Muscle layer of colon (tissue), 2 donors: ENCODE measurements around the gene ASAP2.

Experiments used
- H3K27ac ChIP-seq: one replicate; pipeline ENCODE4 v1.7.0; 2013; ENCODE audit warnings: low read depth, mild to moderate bottlenecking, low read length, moderate library complexity
- H3K27me3 ChIP-seq, 2 donors: one replicate each; pipeline ENCODE4 v1.7.0; 2013; ENCODE audit warnings: low read length in 2 of 2, mild to moderate bottlenecking in 2 of 2; ENCODE audit not compliant: insufficient read depth in 2 of 2, control insufficient read depth in 1 of 2
- H3K36me3 ChIP-seq: one replicate; pipeline ENCODE4 v1.7.0; 2013; ENCODE audit warnings: mild to moderate bottlenecking, low read length; ENCODE audit not compliant: insufficient read depth
- H3K4me1 ChIP-seq: one replicate; pipeline ENCODE4 v1.7.0; 2013; ENCODE audit warnings: mild to moderate bottlenecking, low read length; ENCODE audit not compliant: insufficient read depth
- H3K4me3 ChIP-seq, 2 donors: one replicate each; pipeline ENCODE4 v1.7.0; 2013; ENCODE audit warnings: low read length in 2 of 2, low read depth in 1 of 2, mild to moderate bottlenecking in 1 of 2, moderate library complexity in 1 of 2
- H3K9ac ChIP-seq: one replicate; pipeline ENCODE4 v1.7.0; 2013; ENCODE audit warnings: low read length
- H3K9me3 ChIP-seq: one replicate; pipeline ENCODE4 v1.7.0; 2013; ENCODE audit warnings: mild to moderate bottlenecking, low read length
- donor health status: abdominal sarcoma.
- donor health status: Adenocarcinoma of cecum.

The ASAP2 gene

DNA sequence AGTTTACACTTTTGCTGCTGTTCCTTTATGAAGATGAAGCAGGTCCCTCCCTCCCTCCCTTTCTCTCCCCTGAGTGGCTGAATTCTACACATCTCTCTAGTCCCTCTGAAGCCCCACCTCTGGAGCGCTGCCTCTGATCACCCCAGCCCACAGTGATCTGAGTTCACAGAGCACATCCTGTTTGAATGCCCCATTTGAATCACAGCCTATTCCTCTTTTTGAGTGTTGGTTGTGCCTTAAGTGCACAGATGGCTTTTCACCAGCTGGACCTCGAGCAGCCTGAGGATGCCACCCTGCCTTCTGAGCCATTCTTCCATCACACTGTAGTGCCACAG, 129.6 kb downstream of the ASAP2 start:
- Histone ChIP-seq H3K36me3 (peaks cover 10% of the 10 kb centered on the region), H3K27me3 (no peaks in the 10 kb centered on the region), H3K9me3 (no peaks in the 10 kb centered on the region), H3K27ac (no peak overlapping the region), H3K4me1 (peaks cover 17% of the 10 kb centered on the region), H3K9ac (no peak overlapping the region), H3K4me3 (no peak overlapping the region)

DNA sequence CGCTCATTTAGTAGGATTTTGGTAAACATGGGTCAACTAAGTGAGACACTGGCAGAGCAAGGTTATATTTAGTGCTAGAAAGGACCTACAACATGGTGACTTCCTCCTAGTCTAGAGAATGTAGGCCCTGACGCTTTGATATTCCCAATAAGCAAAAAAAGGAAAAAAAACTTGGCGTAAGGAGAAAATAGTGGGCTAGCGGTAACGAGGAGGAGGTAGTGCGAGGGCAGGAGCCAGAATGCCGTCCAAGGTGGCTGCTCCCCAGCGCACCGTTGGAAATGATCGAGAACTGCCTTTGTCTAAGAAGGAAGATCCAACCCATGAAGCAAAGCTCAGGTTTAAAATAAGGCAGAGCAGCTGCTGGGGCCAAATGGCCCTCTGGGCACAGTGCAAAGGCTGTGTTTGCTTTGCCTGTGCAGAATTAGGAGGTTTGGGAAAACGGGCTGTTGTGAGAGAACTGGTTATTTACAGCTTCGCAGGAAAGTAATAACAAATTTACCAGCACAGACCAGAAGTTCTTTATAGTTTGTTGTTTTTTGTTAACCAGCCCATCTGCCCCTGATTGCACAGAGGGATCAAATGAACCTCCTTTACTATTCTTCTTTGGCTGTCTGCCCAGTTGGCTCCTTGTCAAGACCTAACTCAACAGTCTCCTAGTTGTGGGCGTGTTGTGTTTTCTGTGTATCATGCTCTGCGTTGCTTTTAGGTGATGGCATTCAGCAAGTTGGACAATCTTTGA, 130.1 kb downstream of the ASAP2 start:
- Histone ChIP-seq H3K9me3 (no peaks in the 10 kb centered on the region), H3K9ac (no peak overlapping the region), H3K36me3 (peaks cover 15% of the 10 kb centered on the region), H3K4me1 (peaks cover 17% of the 10 kb centered on the region), H3K27ac (no peak overlapping the region), H3K27me3 (no peaks in the 10 kb centered on the region), H3K4me3 (no peak overlapping the region)

DNA sequence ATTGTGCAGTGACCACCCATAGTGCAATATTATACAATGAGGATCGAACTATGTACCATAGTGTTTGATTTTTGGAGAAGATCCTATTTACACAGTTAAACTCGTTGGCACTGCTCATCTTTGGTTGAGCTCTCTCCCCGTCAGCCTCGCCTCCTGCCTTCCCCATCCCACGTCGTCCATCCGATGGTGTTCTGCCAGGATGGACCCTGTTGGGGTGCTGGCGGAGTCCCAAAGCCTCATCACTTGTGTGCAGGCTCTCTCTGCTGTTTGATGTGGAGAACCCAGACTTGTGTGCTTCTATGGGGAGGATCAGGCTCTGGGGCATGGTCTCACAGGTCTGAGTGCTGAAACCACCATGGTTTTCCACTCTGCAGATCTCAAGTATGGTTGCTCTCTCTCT, 131.3 kb downstream of the ASAP2 start:
- Histone ChIP-seq H3K36me3 (peaks cover 23% of the 10 kb centered on the region), H3K27ac (no peak overlapping the region), H3K4me3 (no peak overlapping the region)

DNA sequence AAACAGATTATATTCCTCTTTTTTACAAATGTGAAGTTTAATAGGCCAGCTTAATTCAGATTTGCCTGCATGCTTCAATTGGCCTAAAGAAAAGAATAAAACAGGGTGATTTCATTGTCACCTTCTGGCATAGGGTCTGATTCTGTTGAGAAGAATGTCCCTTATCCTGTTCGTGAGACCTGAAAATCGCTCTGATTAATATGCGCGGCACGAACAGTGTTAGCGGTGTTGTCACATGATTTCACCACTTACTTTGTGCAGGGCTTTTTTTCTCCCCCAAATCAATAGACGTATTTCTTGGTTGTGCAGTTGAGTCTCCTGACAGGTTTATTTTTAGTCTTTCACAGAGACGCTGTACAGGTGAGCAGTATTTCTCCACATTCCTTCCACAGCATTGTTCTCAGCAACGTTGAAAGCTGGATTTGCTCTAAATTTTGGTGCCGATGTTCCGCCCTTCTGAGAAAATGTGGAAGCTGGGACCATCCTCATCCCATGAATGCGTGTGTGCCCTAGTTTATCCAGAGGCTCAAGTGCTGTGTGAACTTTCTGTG, 134.8 kb downstream of the ASAP2 start:
- Histone ChIP-seq H3K9ac (no peak overlapping the region), H3K4me1 (peaks cover 14% of the 10 kb centered on the region), H3K36me3 (peaks cover 30% of the 10 kb centered on the region), H3K4me3 (no peak overlapping the region), H3K27me3 (no peaks in the 10 kb centered on the region), H3K27ac (no peak overlapping the region), H3K9me3 (no peaks in the 10 kb centered on the region)

More for the DNA sequence above, 131.3 kb downstream of the ASAP2 start:
- H3K9me3 ChIP-seq = no peaks in the 10 kb centered on the region
- peaks cover 17% of the 10 kb centered on the region for H3K4me1 ChIP-seq
- H3K27me3 ChIP-seq = no peaks in the 10 kb centered on the region
- H3K9ac ChIP-seq = no peak overlapping the region

DNA sequence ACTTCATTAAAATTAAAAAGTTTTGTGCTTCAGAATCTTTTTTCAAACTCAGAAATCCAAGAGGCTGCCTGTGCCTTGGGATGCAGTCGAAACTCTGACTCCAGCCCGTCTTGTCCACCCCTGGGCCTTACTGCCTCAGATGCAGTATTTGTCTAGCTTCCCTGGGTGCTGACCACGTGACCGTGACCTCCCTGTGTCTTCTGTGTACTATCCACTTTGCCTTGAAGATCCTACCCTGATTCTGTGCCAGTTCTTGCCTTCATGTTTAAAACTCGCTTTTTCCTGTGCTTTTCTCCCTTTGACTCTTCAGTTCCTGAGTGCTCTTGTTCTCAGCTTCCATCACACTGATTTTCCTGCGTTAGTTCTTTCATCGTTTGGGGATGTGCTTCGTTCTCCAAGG, 136.0 kb downstream of the ASAP2 start:
- Histone ChIP-seq H3K9ac (no peak overlapping the region), H3K9me3 (no peaks in the 10 kb centered on the region), H3K4me1 (peaks cover 6% of the 10 kb centered on the region), H3K36me3 (peaks cover 30% of the 10 kb centered on the region), H3K4me3 (no peak overlapping the region), H3K27ac (no peak overlapping the region), H3K27me3 (no peaks in the 10 kb centered on the region)

DNA sequence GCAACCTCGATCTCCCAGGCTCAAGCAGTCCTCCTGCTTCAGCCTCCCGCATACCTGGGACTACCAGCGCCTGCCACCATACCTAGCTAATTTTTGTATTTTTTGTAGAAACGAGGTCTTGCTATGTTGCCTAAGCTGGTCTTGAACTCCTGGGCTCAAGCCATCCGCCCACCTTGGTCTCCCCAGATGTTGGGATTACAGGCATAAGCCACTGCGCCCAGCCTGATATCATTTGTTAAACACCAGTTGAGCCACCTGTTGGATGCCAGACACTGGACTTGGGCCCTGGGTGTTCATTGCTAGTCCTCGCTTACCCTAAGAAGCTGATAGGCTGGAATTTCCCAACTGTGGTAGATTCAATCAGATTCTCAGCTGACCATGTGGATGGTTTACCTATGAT, 136.9 kb downstream of the ASAP2 start:
- Histone ChIP-seq H3K27ac (no peak overlapping the region), H3K27me3 (no peaks in the 10 kb centered on the region), H3K36me3 (peaks cover 30% of the 10 kb centered on the region), H3K9ac (no peak overlapping the region), H3K9me3 (no peaks in the 10 kb centered on the region), H3K4me1 (peaks cover 5% of the 10 kb centered on the region), H3K4me3 (no peak overlapping the region)

DNA sequence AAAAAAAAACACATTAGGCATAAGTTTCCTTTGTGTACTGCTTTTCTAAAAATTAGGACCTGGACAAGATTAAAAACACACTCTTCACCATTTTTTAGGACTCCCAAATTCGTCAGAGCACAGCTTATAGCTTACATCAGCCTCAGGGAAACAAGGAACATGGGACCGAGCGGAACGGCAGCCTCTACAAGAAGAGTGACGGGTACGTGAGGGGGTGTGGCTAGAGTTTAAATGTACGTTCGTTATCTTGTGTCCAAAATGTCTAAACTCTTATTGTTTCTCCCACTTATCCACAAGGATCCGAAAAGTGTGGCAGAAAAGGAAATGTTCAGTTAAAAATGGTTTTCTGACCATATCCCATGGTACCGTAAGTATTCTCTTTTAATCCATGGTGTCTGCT, 137.8 kb downstream of the ASAP2 start:
- Histone ChIP-seq H3K36me3 (peaks cover 30% of the 10 kb centered on the region), H3K4me3 (no peak overlapping the region), H3K4me1 (peaks cover 5% of the 10 kb centered on the region), H3K9me3 (no peaks in the 10 kb centered on the region), H3K9ac (no peak overlapping the region), H3K27me3 (no peaks in the 10 kb centered on the region), H3K27ac (no peak overlapping the region)

DNA sequence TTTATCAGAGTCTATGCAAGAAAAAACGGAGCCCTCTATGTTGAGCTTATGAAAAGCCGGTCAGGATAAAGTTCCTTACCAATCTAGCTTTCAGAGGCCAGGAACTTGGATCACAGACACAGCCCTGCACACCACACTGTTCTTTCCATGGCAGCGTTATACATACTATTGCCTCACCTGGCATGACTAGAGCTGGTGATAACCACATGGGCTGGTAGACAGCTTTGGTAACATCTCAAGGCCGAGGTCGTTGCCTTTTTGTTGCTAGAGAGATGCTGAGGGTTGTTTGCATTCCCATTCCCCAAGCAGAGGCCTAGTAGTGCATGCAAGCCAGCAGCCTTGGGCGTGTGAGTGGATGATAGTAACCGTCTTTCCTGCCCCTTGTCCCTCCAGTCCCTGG, 138.7 kb downstream of the ASAP2 start:
- no peak overlapping the region for H3K27ac ChIP-seq
- peaks cover 5% of the 10 kb centered on the region for H3K4me1 ChIP-seq
- no peaks in the 10 kb centered on the region for H3K9me3 ChIP-seq
- no peak overlapping the region for H3K9ac ChIP-seq
- no peak overlapping the region for H3K4me3 ChIP-seq
- H3K27me3 ChIP-seq = no peaks in the 10 kb centered on the region
- peaks cover 38% of the 10 kb centered on the region for H3K36me3 ChIP-seq

DNA sequence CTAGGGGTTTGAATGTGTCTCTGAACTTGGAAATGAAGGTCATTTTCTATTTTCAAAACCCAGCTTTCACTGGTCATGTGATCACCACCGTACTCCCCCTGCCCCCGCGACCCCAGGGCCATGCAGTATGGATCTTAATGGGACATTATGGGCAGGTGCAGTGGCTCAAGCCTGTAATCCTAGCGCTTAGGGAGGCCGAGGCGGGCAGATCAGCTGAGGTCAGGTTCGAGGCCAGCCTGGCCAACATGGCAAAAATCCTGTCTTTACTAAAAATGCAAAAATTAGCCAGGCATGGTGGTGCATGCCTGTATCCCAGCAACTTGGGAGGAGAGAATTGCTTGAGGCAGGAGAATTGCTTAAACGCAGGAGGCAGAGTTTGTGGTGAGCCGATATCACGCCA, 139.4 kb downstream of the ASAP2 start:
- Histone ChIP-seq H3K4me3 (no peak overlapping the region), H3K27me3 (no peaks in the 10 kb centered on the region), H3K27ac (no peak overlapping the region), H3K9ac (no peak overlapping the region), H3K36me3 (peaks cover 44% of the 10 kb centered on the region), H3K9me3 (no peaks in the 10 kb centered on the region), H3K4me1 (peaks cover 5% of the 10 kb centered on the region)

DNA sequence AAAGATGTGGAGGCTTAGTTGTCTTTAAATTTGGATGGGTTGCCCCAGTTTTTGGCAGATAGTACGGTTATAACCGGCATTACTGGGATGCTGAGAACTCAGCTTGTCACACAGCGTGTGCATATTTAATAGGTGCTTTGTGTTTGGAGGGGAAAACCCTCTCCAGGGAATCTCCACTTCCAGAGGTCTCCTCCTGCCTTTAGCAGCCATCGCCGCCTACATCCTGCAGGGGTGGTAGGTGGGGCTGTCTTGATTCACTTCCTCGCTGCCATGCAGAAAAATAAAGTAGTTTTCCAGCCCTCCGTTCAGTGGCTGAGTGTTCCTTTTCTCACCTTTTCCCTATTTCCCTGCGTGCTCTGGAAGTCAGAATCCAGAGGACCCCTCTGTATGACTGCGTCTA, 140.3 kb downstream of the ASAP2 start:
- Histone ChIP-seq H3K36me3 (peaks cover 47% of the 10 kb centered on the region), H3K9ac (no peak overlapping the region), H3K27me3 (no peaks in the 10 kb centered on the region), H3K9me3 (no peaks in the 10 kb centered on the region), H3K4me1 (peaks cover 5% of the 10 kb centered on the region), H3K4me3 (no peak overlapping the region), H3K27ac (no peak overlapping the region)

DNA sequence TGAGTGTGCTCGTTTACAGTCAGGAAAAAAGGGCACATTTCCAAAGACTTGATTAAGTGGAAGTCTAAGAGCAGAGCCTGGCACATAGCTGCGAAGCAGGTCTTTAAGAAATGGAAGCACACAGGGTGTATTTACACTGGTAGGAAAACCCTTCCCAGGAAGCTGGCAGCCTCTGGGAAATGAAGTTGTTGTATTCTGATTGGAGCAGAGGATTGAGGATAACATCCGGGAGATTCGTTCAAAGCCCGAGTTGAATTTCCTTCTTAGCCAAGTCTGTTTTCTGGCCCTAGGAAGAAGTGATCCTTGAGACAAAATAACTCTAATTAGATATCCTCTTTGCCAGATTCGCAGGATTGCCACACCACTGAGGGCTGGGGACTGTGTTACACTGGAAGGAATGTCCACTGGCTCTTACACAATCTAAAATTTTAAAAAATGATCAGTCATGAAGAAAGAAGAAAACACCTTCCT, 140.8 kb downstream of the ASAP2 start:
- Histone ChIP-seq H3K9me3 (no peaks in the 10 kb centered on the region), H3K9ac (no peak overlapping the region), H3K4me3 (no peak overlapping the region), H3K36me3 (peaks cover 50% of the 10 kb centered on the region), H3K27me3 (no peaks in the 10 kb centered on the region), H3K27ac (no peak overlapping the region), H3K4me1 (peaks cover 5% of the 10 kb centered on the region)

DNA sequence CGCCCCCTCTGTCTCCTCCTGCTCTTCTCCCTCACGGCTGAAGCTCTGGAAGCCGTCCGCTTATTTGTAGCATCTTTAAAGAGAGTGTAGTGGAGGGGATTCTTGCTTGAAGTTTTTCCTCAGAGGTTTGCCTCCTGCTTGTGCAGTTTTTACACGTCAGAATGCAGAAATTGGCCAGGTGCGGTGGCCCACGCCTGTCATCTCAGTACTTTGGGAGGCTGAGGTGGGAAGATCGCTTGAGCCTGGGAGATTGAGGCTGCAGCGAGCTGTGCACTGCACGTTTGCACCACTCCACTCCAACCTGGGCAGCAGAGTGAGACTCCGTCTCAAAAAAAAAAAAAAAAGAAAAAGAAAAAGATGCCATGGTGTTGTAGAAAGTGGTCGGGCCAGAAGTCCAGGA, 147.7 kb downstream of the ASAP2 start:
- no peaks in the 10 kb centered on the region for H3K4me1 ChIP-seq
- H3K4me3 ChIP-seq = no peak overlapping the region
- H3K27me3 ChIP-seq = no peaks in the 10 kb centered on the region
- H3K9ac ChIP-seq = no peak overlapping the region
- H3K36me3 ChIP-seq = peaks cover 76% of the 10 kb centered on the region
- no peak overlapping the region for H3K27ac ChIP-seq
- H3K9me3 ChIP-seq = no peaks in the 10 kb centered on the region
